ENCODE measurements around the gene CELF1.
"Not testable (repeated sequence)": the region's sequence is repeated elsewhere in the genome, so short reads cannot be mapped to it uniquely, and the experiment has no call there.

CELF1 gene

DNA sequence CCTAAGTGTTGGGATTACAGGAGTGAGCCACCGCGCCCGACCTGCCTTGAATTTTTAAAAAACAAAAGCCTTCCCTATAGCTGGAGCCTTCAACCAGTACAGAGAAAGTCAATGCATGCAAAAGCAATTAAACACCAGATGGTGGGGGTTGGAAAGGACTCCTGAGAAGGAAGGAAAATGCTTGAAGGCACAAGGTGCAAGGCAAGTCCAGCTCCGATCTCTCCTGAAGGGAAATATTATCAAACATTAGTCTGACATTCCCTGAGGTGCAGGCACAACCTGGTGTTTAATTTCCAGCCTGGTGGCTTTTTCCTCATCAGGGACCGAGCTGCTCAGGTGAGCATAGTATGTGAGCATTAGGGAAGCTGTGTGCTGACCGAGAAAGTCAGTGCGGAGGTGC lies 91.1 kb downstream of the CELF1 start:
- TF ChIP-seq, protein P1, sequence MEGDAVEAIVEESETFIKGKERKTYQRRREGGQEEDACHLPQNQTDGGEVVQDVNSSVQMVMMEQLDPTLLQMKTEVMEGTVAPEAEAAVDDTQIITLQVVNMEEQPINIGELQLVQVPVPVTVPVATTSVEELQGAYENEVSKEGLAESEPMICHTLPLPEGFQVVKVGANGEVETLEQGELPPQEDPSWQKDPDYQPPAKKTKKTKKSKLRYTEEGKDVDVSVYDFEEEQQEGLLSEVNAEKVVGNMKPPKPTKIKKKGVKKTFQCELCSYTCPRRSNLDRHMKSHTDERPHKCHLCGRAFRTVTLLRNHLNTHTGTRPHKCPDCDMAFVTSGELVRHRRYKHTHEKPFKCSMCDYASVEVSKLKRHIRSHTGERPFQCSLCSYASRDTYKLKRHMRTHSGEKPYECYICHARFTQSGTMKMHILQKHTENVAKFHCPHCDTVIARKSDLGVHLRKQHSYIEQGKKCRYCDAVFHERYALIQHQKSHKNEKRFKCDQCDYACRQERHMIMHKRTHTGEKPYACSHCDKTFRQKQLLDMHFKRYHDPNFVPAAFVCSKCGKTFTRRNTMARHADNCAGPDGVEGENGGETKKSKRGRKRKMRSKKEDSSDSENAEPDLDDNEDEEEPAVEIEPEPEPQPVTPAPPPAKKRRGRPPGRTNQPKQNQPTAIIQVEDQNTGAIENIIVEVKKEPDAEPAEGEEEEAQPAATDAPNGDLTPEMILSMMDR (conservative IDR thresholded peaks at IDR 0.05), result no peak
- TF ChIP-seq ZFX (IDR thresholded peaks at IDR 0.05), result no peak
- H3K27ac ChIP-seq, result no peak overlapping the region

DNA sequence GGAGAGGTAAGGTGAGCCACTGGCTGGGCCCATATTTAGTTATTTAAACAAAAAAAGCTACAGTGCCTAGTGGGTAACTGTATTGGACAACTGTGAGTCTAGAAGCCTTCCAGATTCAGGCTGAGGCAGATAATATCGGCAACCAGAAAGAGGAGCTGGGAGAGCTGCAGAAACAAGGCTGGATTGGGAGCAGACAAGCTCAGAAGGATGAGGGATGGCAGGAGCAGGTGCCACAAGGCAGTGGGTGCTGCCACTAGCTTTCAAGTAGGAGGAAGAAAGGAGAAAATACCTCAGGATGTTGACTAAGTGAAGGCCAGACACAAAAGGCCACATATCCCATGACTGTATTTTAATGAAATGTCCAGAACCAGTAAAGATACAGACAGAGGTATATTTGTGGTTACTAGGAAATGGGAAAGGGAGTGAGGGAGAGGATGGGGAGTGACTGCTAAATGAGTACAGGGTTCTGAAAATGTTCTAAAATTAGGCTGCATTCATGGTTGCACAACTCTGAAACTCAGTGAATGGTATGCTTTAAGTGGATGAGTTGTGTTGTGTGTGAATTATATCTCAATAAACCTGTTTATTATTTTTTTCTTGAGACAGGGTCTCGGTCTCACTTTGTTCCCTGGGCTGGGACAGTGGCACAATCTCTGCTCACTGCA lies 92.2 kb downstream of the CELF1 start:
- TF ChIP-seq, protein P1 (conservative IDR thresholded peaks at IDR 0.05), result no peak
- TF ChIP-seq ZFX (IDR thresholded peaks at IDR 0.05), result no peak

DNA sequence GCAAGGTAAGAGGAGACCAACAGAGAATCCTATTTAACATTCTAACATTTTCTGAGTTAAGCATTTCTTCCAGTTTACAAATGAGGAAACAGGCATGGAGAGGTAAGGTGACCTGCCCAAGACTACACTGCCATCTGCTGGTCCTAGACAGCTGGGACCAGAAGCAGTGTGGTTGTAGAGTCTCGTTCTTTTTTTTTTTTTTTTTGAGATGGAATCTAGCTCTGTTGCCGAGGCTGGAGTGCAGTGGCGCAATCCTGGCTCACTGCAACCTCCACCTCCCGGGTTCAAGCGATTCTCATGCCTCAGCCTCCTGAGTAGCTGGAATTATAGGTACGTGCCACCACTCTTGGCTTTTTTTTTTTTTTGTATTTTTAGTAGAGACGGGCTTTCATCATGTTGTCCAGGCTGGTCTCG lies 98.7 kb downstream of the CELF1 start:
- TF ChIP-seq, protein P1 (conservative IDR thresholded peaks at IDR 0.05), result peak; percentile 87
- H3K27ac ChIP-seq, result not testable (repeated sequence)

More for the DNA sequence above, 92.2 kb downstream of the CELF1 start:
- no peak overlapping the region for H3K27ac ChIP-seq

DNA sequence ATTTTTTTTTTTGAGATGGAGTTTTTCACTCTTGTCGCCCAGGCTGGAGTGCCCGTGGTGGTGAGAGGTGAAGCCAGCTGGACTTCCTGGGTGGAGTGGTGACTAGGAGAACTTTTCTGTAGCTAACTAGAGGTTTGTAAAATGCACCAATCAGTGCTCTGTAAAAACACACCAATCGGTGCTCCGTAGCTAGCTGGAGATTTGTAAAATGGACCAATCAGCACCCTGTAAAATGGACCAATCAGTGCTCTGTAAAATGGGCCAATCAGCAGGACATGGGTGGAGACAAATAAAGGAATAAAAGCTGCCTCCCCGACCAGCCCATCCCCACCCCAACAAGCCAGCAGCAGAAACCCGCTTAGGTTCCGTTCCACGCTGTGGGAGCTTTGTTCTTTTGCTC lies 99.6 kb downstream of the CELF1 start:
- H3K27ac ChIP-seq, result no peak overlapping the region
- no peak for TF ChIP-seq ZFX (IDR thresholded peaks at IDR 0.05)
- TF ChIP-seq, protein P1 (conservative IDR thresholded peaks at IDR 0.05), result no peak

DNA sequence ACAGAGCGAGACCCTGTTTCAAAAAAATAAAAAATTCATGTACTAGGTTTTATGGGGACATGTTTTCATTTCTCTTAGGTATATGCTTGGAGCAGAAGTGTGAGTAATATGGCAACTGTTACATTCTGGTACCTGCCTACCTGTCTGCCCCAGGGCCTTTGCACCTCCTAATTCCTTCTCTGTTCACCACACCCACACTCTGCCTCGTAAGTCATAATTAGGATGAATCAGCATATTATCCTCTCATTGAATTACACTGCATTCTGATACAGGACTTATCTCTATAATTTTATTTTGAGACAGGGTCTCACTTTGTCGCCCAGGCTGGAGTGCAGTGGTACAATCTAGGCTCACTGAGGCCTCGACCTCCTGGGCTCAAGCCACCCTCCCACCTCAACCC lies 100.9 kb downstream of the CELF1 start:
- no peak overlapping the region for H3K27ac ChIP-seq

DNA sequence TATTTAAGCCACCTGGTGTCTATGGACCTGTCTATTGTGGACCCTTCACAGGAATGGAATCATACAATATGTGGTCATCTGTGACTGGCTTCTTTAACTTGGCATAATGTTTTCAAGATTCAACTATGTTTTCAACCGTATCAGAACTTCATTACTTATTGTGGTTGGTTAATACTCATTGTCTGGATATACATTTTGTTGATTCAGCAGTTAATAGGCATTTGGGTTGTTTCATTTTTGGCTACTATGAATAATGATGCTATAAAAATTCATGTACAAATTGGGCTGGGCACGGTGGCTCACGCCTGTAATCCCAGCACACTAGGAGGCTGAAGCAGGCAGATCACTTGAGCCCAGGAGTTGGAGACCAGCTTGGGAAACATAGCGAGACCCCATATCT lies 101.5 kb downstream of the CELF1 start:
- no peak overlapping the region for H3K27ac ChIP-seq
- TF ChIP-seq, protein P1 (conservative IDR thresholded peaks at IDR 0.05), result no peak
- no peak for TF ChIP-seq ZFX (IDR thresholded peaks at IDR 0.05)

More for the DNA sequence above, 100.9 kb downstream of the CELF1 start:
- TF ChIP-seq, protein P1 (conservative IDR thresholded peaks at IDR 0.05), result no peak
- no peak for TF ChIP-seq ZFX (IDR thresholded peaks at IDR 0.05)

DNA sequence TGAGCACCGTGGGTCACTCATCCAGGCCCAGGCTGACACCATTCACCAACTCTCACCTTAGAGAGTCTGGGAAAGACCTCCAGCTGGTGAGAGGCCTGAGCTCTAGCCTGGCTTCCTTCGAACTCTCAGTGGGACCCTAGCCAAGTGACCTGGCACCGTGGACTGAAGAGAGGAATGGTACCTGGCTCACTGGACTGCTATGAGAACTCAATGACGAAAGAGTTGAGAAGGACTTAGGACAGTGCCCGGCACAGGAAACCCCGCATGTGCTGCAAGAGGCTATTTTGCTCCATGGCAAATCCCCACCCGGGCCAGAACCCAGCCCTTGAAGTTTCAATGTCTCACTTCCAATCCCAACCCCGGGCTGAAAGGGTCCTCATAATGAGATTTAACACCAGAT lies 103.4 kb downstream of the CELF1 start:
- TF ChIP-seq ZFX (IDR thresholded peaks at IDR 0.05), result no peak
- TF ChIP-seq, protein P1 (conservative IDR thresholded peaks at IDR 0.05), result no peak
- no peak overlapping the region for H3K27ac ChIP-seq

Data from C4-2B (cell line).